ENCODE data around the gene MBLAC1.

Gene MBLAC1

DNA sequence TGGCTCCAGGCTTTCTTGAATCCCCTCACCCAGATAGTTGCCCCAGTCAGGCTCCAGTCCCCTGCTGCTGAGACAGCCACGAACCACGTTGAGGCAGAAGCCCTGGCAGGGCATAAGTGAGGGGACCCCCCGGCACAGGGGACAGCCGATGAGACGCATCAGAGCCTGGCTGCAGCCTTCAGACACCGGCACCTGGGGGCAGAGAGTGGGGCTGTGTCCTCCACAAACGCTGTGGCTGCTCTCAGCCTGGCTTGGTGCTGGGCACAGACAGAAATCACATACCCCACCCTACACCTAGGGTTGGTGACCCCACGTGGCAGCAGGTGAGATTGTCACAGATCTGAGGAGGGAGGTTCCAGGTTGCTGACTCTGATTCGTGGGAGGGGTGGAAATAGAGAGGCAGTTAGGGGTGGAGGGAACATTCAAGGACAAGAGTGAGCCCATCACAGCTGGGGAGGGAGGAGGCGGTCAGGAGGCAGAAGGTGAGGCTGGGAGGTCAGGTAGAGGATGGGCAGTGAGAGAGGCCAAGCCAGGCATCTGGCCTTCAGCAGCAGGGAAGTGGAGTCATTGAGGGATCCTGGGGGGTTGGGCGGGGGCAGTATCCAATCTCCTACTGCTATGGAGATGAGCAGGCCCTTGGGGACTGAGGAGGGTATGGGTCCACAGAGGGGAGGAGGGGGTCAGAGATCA lies 47.2 kb downstream of the MBLAC1 start:
- DNase-seq = no peak

DNA sequence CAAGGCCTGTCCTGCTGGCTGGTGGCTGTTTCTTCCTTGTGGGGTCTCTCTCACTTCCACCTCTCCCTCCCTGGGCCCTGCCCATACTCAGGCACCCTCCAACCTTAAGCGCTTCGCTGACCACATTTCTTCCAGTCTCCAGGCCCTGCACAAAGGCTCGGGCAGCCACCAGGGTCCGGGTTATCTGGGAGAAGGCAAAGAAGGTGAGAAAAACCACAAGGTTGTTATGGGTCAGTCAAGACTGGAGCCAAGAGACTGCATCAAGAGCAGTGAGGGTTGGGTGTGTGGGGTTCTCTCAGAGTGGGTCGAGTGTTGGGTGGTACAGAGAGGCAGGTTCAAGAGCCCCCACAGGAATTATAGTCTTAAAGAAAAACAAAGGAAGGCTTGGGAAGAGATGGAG lies 47.8 kb downstream of the MBLAC1 start:
- no peak for DNase-seq

GRCh38 chr7:100175296-100175935 lies 48.6 kb downstream of the MBLAC1 start:
- no peak for DNase-seq

GRCh38 chr7:100176096-100177044 lies 49.6 kb downstream of the MBLAC1 start:
- DNase-seq = no peak

- peak; percentile 97 for DNase-seq
Measured at GRCh38 chr7:100177045-100178001, 50.6 kb downstream of the MBLAC1 start, which contains the start of the genes GPC2 and STAG3. TSS of gene GPC2 (minus strand) at chr7:100177381. CDS start at chr7:100177199, 182 bp downstream. TSS of gene STAG3 (plus strand) at chr7:100177918. CDS start at chr7:100180557, 2,639 bp downstream.

Measured in inflammatory macrophage treated with lipopolysaccharide for 4 hours (primary cell).